Retinal pigment epithelial cell (primary cell): ENCODE data around the gene EWSR1.

Experiments used
- DNase-seq: peaks from one replicate; pipeline ENCODE4 v3.0.0-alpha.2; 2010; ENCODE audit warnings: low read depth
- H3K4me3 ChIP-seq: 2 replicates; pipeline ENCODE4 v1.5.1; 2011; ENCODE audit warnings: mild to moderate bottlenecking, low read length, control low read depth, moderate library complexity
- TF ChIP-seq, protein P1 (sequence below): conservative IDR thresholded peaks from 2 replicates; pipeline ENCODE4 v1.5.1; 2011; ENCODE audit warnings: low read depth, low read length, control low read depth, inconsistent platforms

Gene EWSR1

DNA sequence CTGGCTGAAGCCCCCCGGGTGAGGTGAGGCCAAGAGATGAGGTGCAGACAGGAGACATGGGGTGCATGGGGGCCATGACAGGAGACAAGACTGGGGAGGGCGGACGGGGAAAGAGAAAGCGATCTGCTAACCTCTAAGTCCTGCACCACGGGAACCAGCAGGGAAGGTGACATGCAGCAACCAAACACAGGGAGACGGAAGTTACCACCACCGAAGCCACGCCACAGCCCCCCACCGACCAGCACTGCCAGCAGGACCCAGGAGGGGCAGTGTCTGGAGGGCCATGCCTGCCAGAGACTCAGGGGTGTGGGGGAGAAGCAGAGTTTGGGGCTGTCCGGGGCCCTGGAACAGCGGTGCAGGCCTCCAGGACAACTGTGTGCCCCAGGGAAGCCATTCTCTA is 61.5 kb downstream of the EWSR1 start:
- H3K4me3 ChIP-seq: no peak overlapping the region
- no peak for DNase-seq
- TF ChIP-seq, protein P1, sequence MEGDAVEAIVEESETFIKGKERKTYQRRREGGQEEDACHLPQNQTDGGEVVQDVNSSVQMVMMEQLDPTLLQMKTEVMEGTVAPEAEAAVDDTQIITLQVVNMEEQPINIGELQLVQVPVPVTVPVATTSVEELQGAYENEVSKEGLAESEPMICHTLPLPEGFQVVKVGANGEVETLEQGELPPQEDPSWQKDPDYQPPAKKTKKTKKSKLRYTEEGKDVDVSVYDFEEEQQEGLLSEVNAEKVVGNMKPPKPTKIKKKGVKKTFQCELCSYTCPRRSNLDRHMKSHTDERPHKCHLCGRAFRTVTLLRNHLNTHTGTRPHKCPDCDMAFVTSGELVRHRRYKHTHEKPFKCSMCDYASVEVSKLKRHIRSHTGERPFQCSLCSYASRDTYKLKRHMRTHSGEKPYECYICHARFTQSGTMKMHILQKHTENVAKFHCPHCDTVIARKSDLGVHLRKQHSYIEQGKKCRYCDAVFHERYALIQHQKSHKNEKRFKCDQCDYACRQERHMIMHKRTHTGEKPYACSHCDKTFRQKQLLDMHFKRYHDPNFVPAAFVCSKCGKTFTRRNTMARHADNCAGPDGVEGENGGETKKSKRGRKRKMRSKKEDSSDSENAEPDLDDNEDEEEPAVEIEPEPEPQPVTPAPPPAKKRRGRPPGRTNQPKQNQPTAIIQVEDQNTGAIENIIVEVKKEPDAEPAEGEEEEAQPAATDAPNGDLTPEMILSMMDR: no peak

DNA sequence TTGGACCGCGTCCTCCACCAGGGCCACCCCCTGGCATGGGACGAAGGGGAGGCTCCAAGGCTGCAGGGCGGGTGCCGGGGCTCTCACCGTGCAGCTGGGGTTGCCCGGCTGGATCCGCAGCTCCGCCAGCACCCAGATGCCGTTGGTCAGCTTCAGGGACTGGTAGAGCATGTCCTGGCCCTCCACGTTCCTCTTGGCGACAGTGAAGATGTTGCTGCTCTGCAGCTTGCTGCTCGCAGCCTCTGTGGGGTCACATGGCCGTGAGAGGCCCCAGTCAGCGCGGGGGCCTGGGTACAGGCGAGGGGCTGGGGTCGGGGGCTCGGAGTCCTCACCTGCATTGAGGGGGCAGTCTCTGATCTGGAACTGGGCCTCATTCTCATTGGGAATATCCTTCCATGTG is 62.2 kb downstream of the EWSR1 start:
- H3K4me3 ChIP-seq: no peak overlapping the region
- no peak for DNase-seq
- TF ChIP-seq, protein P1: no peak

DNA sequence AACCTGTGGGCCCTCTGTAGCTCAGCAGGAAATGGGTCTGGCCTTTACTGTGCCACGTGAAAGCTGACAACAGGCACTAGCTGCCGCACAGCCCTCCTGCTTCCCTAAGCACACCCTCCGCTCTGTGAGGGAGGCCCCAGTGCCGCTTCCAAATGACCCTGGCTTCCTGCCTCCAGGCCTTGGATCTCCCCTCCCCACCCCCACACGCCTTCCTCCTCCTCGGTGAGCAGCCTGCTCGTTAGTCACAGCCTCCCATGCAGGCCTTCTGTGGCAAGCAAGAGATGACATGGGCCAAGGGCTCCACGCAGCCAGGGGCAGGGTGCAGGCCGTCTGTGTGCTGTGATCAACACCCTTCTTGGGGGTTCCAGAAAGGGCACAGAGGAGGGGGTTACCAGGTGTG is 62.7 kb downstream of the EWSR1 start:
- no peak for DNase-seq
- H3K4me3 ChIP-seq: no peak overlapping the region
- TF ChIP-seq, protein P1: no peak

DNA sequence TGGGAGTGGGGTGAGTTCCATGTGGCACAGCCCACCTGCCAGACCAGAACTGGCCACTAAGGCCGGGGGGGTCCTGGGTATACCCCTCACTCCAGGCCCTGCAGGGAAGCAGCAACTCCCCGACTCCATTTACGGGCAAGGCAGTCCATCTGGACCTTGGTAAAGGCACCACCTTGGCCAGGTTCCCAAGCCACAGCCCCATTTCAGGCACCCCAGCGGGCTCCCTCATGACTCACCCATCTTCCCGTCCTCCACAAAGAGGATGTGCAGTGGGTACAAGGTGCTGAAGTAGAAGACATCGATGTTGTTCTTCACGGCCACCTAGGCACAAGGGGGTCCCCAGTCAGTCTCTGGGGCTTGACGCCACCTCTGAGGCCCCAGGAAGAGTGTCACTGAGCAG is 63.1 kb downstream of the EWSR1 start:
- no peak overlapping the region for H3K4me3 ChIP-seq
- TF ChIP-seq, protein P1: no peak
- no peak for DNase-seq

DNA sequence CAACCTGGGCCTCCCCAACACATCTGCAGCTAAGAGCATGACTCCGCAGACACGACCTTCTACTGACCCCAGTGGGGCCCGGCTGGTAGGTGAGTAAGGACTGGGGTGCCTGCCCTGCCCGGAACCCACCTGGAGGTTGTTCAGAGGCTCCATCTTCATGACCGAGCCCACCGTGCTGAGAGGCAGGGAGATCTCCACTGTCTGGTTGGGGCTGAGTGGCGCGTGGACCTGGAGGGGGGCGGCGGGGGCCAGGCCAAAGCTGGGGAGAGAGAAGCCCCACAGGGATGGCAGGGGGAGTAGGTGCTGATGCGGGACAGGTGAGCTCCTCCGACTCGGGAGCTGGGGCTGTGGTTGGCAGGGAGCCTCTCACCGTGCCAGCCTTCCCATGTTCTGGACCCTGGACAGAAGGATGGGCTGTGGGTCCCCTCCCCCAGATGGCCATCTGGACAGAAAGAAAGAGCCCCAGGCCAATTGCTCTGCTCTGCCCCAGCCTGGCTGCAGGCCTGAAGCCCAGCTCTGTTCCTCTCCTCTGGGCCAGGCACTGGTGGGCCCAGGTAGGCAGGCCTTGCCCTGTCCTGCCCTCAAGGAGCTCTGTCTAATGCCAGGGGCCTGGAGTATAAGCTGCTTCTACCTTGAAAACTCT is 63.7 kb downstream of the EWSR1 start:
- TF ChIP-seq, protein P1: no peak
- no peak for DNase-seq
- H3K4me3 ChIP-seq: no peak overlapping the region

DNA sequence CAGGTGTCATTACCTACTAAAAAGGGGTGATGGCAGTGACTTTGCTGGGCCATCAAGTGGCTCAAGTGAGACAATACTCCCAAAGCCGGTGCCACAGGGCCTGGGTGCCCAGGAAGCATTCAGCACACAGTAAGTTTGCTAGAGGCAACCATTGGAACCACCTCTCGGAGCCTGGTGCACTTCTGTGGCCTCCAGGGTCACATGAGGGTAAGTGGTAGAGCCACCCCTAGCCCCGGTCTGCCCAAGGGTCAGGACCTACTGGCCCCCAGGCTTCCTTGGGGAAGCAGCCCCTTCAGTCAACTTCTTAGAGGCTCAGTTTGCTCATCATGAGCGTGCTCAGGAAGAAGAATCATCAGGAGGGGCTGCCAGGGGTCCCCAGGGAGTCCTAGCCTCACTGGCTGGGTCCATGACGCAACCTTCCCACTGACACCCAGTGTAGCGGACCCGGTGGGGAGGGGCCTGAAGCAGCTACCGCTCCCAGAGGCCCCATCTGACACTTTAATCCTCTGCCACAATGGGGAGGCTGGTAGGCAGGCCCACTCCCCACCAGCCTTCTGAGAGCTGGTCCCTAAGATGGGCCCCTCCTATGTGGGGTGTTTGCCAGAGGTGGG is 64.9 kb downstream of the EWSR1 start:
- TF ChIP-seq, protein P1: no peak
- H3K4me3 ChIP-seq: no peak overlapping the region
- DNase-seq: no peak

DNA sequence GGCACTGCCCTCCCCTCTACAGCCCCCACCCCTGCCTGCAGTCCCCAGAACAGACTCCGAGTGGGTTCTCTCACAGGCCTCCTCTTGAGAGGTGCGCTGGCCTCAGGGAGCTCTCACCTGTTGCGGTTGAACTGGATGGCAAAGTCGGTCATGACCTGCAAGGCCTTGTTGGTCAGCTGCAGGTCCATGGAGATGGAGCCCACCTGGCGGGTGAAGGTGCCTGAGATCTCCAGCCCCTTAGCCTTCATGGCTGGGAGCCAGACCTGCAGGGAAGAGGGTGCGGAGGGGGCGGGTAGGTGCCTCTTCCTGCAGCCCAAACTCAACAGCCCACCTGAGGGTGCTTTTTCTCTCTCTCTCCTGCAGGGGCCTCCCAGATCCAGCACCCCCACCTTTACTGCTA is 66.1 kb downstream of the EWSR1 start:
- no peak overlapping the region for H3K4me3 ChIP-seq
- DNase-seq: no peak
- TF ChIP-seq, protein P1: no peak
